GM12878 (cell line): ENCODE measurements around the gene MAPKAP1. TPM values are rescaled to one million over a fixed set of nuclear protein-coding genes. Genes with fewer than 3 reads are reported as not detected.

Experiments
- CHD1 ChIP-seq: IDR thresholded peaks from 2 replicates; pipeline ENCODE4 v1.6.1; 2012; ENCODE audit warnings: low read depth, low read length, improper control_type of control experiment
- ESRRA ChIP-seq: IDR thresholded peaks from 2 replicates; pipeline ENCODE4 v1.6.1; 2012; ENCODE audit warnings: mild to moderate bottlenecking, low read length, improper control_type of control experiment
- EZH2 ChIP-seq: IDR thresholded peaks from 2 replicates; pipeline ENCODE4 v1.6.1; 2012; ENCODE audit warnings: low read depth, mild to moderate bottlenecking, control low read depth, inconsistent platforms, low read length, borderline replicate concordance; ENCODE audit not compliant: control insufficient read depth
- GATAD2B ChIP-seq: fragments of 450-650 bp; conservative IDR thresholded peaks from 2 replicates; pipeline ENCODE4 v1.6.1; 2017; ENCODE audit warnings: low read depth, mild to moderate bottlenecking, moderate library complexity
- HSF1 ChIP-seq: fragments of 150-350 bp; IDR thresholded peaks from 2 replicates; pipeline ENCODE4 v1.6.1; 2014; ENCODE audit warnings: mild to moderate bottlenecking, low read depth, low read length
- JUND ChIP-seq: IDR thresholded peaks from 2 replicates; pipeline ENCODE4 v1.6.1; 2012; ENCODE audit warnings: low read depth, mild to moderate bottlenecking, low read length, improper control_type of control experiment, moderate library complexity
- LARP7 ChIP-seq: fragments of 450-650 bp; IDR thresholded peaks from 2 replicates; pipeline ENCODE4 v1.6.1; 2017; ENCODE audit warnings: mild to moderate bottlenecking
- MTA2 ChIP-seq: fragments of 450-650 bp; IDR thresholded peaks from 2 replicates; pipeline ENCODE4 v1.6.1; 2016; ENCODE audit warnings: low read depth, mild to moderate bottlenecking, moderate library complexity
- MYB ChIP-seq: fragments of 150-350 bp; IDR thresholded peaks from 2 replicates; pipeline ENCODE4 v1.6.1; 2014; ENCODE audit warnings: mild to moderate bottlenecking, low read depth, low read length, borderline replicate concordance
- NBN ChIP-seq: fragments of 450-650 bp; IDR thresholded peaks from 2 replicates; pipeline ENCODE4 v1.6.1; 2016
- PAX5 ChIP-seq: IDR thresholded peaks from 2 replicates; pipeline ENCODE4 v1.6.1; 2011; ENCODE audit warnings: low read depth, low read length, borderline replicate concordance
- RELA ChIP-seq: fragments of 450-650 bp; IDR thresholded peaks from 2 replicates; pipeline ENCODE4 v1.8.0; 2014; ENCODE audit warnings: borderline replicate concordance; ENCODE audit not compliant: partially characterized antibody
- RELB ChIP-seq: fragments of 450-650 bp; IDR thresholded peaks from 2 replicates; pipeline ENCODE4 v1.6.1; 2017; ENCODE audit warnings: low read depth, mild to moderate bottlenecking, moderate library complexity
- SIN3A ChIP-seq: IDR thresholded peaks from 2 replicates; pipeline ENCODE4 v1.6.1; 2012; ENCODE audit warnings: low read depth, low read length, improper control_type of control experiment
- SMARCA5 ChIP-seq: fragments of 450-650 bp; IDR thresholded peaks from 2 replicates; pipeline ENCODE4 v1.6.1; 2017; ENCODE audit warnings: mild to moderate bottlenecking
- ZSCAN29 ChIP-seq: fragments of 450-650 bp; IDR thresholded peaks from 2 replicates; pipeline ENCODE4 v1.6.1; 2017; ENCODE audit warnings: mild to moderate bottlenecking, moderate library complexity
- polyA plus RNA-seq, 11 experiments: library from polyadenylated mRNA; depleted of rRNA in 4 of 11; unstranded in 6 of 11; stranded (reverse) in 5 of 11; fragments of >200 nt; fragmentation: Nextera tagmentation in 4 of 11; fragmentation: Illumina TruSeq in 1 of 11; extraction: Ambion mirVana in 4 of 11; extraction: Trizol in 1 of 11; gene quantifications; 1 replicate in 1 of 11; 2 replicates in 10 of 11; pipeline versions ENCODE4 v1.2.1 to v1.2.3, GENCODE V29; 2011 to 2016; ENCODE audit warnings: inconsistent platforms in 2 of 11, missing spikeins in 2 of 11, low read depth in 1 of 11
- total RNA-seq, 4 experiments: library from RNA; depleted of rRNA in 3 of 4; stranded (reverse); fragments of >200 nt in 3 of 4; fragmentation: Illumina TruSeq in 1 of 4; extraction: Trizol in 1 of 4; gene quantifications; 2 replicates each; pipeline versions ENCODE4 v1.2.1 to v1.2.3, GENCODE V29; 2013 to 2021
- TF ChIP-seq, protein P1 (sequence below): IDR thresholded peaks from 2 replicates; pipeline ENCODE4 v1.6.1; 2012; ENCODE audit warnings: improper control_type of control experiment, low read depth, low read length; ENCODE audit not compliant: insufficient replicate concordance
- TF ChIP-seq, protein P2 (sequence below): IDR thresholded peaks from 2 replicates; pipeline ENCODE4 v1.6.1; 2011; ENCODE audit warnings: low read depth, mild to moderate bottlenecking, low read length, moderate library complexity, borderline replicate concordance; ENCODE audit errors: extremely low read depth
- TF ChIP-seq, protein P3 (sequence below), 3 experiments: IDR thresholded peaks in 2 of 3; conservative IDR thresholded peaks in 1 of 3; 2 replicates each; pipeline ENCODE4 v1.5.1; 2011; ENCODE audit warnings: low read depth in 3 of 3, low read length in 3 of 3, mild to moderate bottlenecking in 3 of 3, control low read depth in 2 of 3, moderate library complexity in 2 of 3, inconsistent platforms in 1 of 3, mixed read lengths in 1 of 3; ENCODE audit not compliant: control insufficient read depth in 2 of 3, insufficient read depth in 1 of 3; ENCODE audit errors: extremely low read depth in 1 of 3

Gene MAPKAP1
- total and polyA plus RNA-seq, 10 of the 15 experiments (the other 5 are each of a cell fraction or from before 2014, with no cell fraction given): 5.1 to 188 (median 105) TPM

- TF ChIP-seq HSF1 (no peak), GATAD2B (peak; percentile 84), NBN (peak; percentile 99), RELB (peak; percentile 99), PAX5 (peak; percentile 96), MYB (no peak), CHD1 (no peak; the same call in 1 of the 2 replicates), LARP7 (no peak), JUND (peak; percentile 77; the same call in 1 of the 2 replicates), MTA2 (peak; percentile 100), ZSCAN29 (no peak), EZH2 (no peak), SIN3A (no peak), ESRRA (peak; percentile 24; the same call in 1 of the 2 replicates), RELA (peak; percentile 78), SMARCA5 (no peak; the same call in 1 of the 2 replicates)
- TF ChIP-seq, protein P1, sequence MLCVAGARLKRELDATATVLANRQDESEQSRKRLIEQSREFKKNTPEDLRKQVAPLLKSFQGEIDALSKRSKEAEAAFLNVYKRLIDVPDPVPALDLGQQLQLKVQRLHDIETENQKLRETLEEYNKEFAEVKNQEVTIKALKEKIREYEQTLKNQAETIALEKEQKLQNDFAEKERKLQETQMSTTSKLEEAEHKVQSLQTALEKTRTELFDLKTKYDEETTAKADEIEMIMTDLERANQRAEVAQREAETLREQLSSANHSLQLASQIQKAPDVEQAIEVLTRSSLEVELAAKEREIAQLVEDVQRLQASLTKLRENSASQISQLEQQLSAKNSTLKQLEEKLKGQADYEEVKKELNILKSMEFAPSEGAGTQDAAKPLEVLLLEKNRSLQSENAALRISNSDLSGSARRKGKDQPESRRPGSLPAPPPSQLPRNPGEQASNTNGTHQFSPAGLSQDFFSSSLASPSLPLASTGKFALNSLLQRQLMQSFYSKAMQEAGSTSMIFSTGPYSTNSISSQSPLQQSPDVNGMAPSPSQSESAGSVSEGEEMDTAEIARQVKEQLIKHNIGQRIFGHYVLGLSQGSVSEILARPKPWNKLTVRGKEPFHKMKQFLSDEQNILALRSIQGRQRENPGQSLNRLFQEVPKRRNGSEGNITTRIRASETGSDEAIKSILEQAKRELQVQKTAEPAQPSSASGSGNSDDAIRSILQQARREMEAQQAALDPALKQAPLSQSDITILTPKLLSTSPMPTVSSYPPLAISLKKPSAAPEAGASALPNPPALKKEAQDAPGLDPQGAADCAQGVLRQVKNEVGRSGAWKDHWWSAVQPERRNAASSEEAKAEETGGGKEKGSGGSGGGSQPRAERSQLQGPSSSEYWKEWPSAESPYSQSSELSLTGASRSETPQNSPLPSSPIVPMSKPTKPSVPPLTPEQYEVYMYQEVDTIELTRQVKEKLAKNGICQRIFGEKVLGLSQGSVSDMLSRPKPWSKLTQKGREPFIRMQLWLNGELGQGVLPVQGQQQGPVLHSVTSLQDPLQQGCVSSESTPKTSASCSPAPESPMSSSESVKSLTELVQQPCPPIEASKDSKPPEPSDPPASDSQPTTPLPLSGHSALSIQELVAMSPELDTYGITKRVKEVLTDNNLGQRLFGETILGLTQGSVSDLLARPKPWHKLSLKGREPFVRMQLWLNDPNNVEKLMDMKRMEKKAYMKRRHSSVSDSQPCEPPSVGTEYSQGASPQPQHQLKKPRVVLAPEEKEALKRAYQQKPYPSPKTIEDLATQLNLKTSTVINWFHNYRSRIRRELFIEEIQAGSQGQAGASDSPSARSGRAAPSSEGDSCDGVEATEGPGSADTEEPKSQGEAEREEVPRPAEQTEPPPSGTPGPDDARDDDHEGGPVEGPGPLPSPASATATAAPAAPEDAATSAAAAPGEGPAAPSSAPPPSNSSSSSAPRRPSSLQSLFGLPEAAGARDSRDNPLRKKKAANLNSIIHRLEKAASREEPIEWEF: peak; percentile 87
- TF ChIP-seq, protein P2, sequence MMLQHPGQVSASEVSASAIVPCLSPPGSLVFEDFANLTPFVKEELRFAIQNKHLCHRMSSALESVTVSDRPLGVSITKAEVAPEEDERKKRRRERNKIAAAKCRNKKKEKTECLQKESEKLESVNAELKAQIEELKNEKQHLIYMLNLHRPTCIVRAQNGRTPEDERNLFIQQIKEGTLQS: no peak
- TF ChIP-seq, protein P3, sequence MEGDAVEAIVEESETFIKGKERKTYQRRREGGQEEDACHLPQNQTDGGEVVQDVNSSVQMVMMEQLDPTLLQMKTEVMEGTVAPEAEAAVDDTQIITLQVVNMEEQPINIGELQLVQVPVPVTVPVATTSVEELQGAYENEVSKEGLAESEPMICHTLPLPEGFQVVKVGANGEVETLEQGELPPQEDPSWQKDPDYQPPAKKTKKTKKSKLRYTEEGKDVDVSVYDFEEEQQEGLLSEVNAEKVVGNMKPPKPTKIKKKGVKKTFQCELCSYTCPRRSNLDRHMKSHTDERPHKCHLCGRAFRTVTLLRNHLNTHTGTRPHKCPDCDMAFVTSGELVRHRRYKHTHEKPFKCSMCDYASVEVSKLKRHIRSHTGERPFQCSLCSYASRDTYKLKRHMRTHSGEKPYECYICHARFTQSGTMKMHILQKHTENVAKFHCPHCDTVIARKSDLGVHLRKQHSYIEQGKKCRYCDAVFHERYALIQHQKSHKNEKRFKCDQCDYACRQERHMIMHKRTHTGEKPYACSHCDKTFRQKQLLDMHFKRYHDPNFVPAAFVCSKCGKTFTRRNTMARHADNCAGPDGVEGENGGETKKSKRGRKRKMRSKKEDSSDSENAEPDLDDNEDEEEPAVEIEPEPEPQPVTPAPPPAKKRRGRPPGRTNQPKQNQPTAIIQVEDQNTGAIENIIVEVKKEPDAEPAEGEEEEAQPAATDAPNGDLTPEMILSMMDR (IDR thresholded peaks at IDR 0.05 in 2 of 3, conservative IDR thresholded peaks at IDR 0.05 in 1 of 3; ENCODE audit: control insufficient read depth in 2 of 3, extremely low read depth in 1 of 3, insufficient read depth in 1 of 3, low read depth in 3 of 3, low read length in 3 of 3): no peak
These were observed 74.5 kb downstream of the MAPKAP1 start (continued) for GRCh38 chr9:125632321-125633115.
